Measurements from ENCODE around the gene MAP2K5.

The MAP2K5 gene

GRCh38 chr15:67542420-67543347, at the start of gene MAP2K5:
Gene MAP2K5, plus strand, starts transcription at chr15:67542703. Its CDS starts 633 bp downstream, at chr15:67543336.
- peak; percentile 76 for DNase-seq

GRCh38 chr15:67495585-67495984, 46.9 kb upstream of the MAP2K5 start:
- DNase-seq = no peak

- peak; percentile 2 for DNase-seq
These were observed 41.2 kb upstream of the MAP2K5 start for GRCh38 chr15:67501177-67501835.

GRCh38 chr15:67501836-67502461, 40.6 kb upstream of the MAP2K5 start:
- no peak for DNase-seq

DNA sequence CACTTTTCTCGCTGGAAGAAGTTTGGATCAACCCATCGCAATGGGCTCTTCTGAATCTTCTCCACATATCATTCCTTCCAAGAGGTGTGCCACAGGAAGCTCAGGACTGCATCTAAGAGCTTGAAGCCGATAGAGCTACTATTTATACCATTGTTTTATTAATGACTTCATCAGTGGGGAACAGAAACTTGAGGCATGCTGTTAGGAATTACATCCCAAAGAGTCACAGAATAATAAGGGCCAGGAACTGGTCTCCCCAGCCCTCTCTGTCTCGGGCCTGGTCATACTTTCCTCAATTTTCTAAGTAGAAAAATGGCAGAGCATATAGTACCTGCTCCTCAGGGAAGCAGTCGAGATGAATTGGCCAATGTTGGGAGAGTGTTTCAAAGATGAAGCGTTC, 38.4 kb upstream of the MAP2K5 start:
- no peak for DNase-seq

- no peak for DNase-seq
These were observed 37.7 kb upstream of the MAP2K5 start for GRCh38 chr15:67504796-67505195.

DNA sequence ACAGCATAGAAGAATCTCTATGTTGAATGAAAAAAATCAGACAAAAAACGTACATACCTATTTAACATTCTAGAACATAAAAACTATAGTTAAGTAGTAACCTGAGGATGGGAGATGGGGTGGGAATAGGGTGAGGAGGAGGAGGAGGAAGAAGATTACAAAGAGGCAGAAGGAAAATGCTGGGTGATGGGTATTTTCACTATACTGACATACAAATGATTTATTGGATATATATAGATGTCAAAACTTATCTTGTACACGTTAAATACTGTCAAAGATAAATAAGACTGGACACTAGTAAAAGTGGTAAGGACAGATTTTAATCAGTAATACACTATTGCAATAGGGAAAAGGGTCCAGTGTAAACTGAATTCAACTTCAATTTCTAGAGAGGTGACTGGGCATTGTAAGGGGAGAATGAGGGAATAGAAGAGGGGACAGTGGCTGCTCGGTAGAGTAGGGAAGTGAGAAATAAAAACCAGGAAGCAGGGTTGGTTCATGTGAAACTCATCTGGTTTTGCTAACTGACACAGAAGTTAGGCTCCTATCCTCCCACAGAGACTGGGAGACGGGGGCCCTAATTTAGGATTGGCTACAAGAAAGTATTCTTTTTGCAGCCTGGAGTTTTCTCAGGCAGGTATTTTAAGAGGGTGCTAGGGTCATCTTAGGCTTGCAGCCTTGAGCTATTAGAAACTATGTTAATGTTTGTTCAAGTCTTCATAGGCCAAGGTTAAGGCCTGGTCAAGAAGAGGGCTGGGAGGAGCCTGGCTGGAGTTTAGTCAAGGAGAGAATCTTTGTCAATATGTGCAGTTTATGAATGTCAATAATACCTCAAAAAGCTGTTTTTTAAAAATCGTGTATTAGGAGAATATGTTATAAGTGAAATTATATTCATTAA, 36.6 kb upstream of the MAP2K5 start:
- no peak for DNase-seq

- DNase-seq = no peak
These were observed 35.4 kb upstream of the MAP2K5 start for GRCh38 chr15:67506775-67507747.

GRCh38 chr15:67508407-67508806, 34.1 kb upstream of the MAP2K5 start:
- DNase-seq = no peak

DNA sequence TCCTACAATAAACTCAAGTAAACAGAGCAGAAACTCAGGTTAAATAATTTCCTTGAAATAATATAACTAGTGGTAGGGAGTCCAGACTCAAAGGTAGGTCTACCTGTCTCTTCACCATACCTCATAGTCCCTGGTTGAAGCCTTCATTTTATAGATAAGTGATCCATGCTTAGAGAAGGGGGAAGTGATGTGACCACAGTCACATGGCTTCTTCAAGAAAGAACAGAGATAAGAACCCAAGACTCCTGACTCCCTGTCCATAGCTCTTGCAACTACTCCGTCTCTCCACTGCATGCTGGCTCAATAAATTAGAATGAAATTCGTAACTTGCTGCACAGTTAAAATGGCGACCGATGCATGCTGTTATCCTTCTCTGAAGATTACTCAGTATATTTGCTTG, 32.6 kb upstream of the MAP2K5 start:
- no peak for DNase-seq

DNA sequence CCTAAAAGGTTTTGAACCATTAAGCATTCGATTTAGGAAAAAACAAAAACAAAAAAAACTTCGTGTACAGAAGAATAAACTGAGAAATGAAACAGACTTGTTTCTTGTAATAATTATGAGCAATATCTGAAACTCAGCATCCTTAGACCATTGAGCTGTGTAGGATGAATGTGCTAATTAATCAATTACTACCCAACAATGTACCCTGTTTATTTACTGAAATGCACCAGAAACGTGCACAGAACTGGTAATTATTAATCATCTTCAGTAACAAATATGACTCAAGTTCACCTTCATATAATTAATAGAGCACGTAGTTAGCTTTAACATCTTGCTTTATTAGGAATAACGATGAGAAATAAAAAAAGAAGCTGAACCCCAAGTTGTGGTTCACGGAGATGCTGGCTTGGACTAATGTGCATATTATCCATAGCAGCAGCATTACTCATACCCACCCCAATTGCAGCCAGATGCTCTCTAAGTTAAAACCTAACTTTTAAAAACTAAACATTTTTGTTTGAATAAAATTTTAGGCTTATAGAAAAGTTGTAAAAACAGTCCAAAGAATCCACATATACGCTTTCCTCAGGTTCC, 31.8 kb upstream of the MAP2K5 start:
- DNase-seq = no peak

DNA sequence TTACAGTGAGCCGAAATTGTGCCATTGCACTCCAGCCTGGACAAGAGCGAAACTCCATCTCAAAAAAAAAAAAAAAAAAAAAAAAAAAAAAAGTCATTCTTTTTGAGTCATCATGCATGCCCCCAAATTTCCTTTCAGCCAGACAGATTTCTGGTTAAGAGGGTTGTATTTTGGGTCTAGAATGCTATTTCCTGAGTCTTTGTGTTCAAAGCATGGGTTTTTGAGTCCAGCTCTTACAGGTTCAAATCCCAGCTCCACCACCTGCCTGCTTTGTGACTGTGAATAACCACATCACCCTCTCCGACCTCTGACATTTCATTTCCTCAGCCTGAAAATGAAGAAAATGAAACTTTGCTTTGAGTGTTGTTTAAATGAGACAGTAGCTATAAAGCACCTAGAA, 30.9 kb upstream of the MAP2K5 start:
- DNase-seq = no peak

- no peak for DNase-seq
These were observed 30.4 kb upstream of the MAP2K5 start for GRCh38 chr15:67512140-67512539.

GRCh38 chr15:67512933-67513714, 29.4 kb upstream of the MAP2K5 start:
- DNase-seq = no peak

DNA sequence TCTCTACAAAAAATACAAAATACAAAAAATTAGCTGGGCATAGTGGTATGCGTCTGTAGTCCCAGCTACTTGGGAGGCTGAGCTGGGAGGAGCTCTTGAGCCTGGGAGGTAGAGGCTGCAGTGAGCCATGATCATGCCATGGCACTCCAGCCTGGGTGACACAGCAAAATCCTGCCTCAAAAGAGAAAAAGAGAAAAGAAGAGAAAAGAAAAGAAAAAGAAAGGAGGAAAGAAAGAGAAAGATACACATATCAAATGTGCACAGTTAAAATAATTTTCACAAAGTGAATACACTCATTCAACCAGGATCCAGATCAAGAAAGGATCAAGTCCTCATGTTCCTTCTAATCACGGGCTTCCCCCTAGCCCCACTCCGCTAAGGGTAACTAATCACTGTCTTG, 27.4 kb upstream of the MAP2K5 start:
- DNase-seq = no peak

GRCh38 chr15:67515557-67515956, 26.9 kb upstream of the MAP2K5 start:
- no peak for DNase-seq

GRCh38 chr15:67520321-67521028, 22.0 kb upstream of the MAP2K5 start:
- no peak for DNase-seq

GRCh38 chr15:67521029-67521782, 21.3 kb upstream of the MAP2K5 start, which contains the start of gene C15orf61:
Gene C15orf61, plus strand, starts transcription at chr15:67521131. Its CDS starts 118 bp downstream, at chr15:67521249.
- DNase-seq = peak; percentile 80
